Esophagus muscularis mucosa (tissue), 4 donors: Measurements from ENCODE around the gene ITGB5.

Experiments used
- EP300 ChIP-seq: sonication (generic); formaldehyde crosslinking; IDR thresholded peaks from one replicate; pipeline ENCODE4 v1.6.1; 2017; ENCODE audit warnings: antibody characterized with exemption
- POLR2A ChIP-seq: fragments of 450-650 bp; IDR thresholded peaks from one replicate; pipeline ENCODE4 v1.6.1; 2017; ENCODE audit warnings: antibody characterized with exemption, moderate library complexity, mild to moderate bottlenecking, low read depth
- TF ChIP-seq, protein P1 (sequence below), 3 experiments: fragments of 200-600 bp in 2 of 3; fragments of 450-650 bp in 1 of 3; sonication (generic) in 2 of 3; IDR thresholded peaks; one replicate each; pipeline ENCODE4 v1.5.1; 2017 to 2019; ENCODE audit warnings: antibody characterized with exemption in 3 of 3, mild to moderate bottlenecking in 2 of 3, moderate library complexity in 1 of 3

DNA sequence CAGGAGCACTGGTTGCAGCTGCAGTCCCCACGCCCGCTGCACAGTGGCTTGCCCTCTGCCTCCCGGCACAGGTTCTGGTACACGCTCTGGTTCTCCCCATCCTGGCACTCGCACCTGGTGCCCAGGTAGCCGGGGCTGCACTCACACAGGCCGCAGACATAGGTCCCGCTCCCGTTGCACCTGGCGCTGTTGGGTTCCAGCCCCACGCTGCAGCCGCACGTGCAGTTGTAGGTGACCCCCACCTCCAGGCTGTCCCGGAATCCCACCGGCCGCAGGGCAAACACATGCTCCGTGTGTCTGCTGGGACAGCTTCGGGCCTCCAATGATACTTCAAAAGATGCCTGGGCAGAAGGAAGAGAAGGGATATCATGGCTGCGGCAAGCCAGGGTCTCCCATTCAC lies 90.7 kb downstream of the ITGB5 start:
- TF ChIP-seq, protein P1, sequence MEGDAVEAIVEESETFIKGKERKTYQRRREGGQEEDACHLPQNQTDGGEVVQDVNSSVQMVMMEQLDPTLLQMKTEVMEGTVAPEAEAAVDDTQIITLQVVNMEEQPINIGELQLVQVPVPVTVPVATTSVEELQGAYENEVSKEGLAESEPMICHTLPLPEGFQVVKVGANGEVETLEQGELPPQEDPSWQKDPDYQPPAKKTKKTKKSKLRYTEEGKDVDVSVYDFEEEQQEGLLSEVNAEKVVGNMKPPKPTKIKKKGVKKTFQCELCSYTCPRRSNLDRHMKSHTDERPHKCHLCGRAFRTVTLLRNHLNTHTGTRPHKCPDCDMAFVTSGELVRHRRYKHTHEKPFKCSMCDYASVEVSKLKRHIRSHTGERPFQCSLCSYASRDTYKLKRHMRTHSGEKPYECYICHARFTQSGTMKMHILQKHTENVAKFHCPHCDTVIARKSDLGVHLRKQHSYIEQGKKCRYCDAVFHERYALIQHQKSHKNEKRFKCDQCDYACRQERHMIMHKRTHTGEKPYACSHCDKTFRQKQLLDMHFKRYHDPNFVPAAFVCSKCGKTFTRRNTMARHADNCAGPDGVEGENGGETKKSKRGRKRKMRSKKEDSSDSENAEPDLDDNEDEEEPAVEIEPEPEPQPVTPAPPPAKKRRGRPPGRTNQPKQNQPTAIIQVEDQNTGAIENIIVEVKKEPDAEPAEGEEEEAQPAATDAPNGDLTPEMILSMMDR (IDR thresholded peaks at IDR 0.05): no peak
- TF ChIP-seq EP300 (no peak), POLR2A (no peak)
